Vagina (tissue), 2 donors: ENCODE data around the gene PPAT.

Experiments used
- CTCF ChIP-seq, 3 experiments: fragments of 450-650 bp in 2 of 3; fragments of 200-600 bp in 1 of 3; sonication (generic) in 1 of 3; IDR thresholded peaks; one replicate each; pipeline ENCODE4 v1.5.1; 2017 to 2019; ENCODE audit warnings: antibody characterized with exemption in 3 of 3, mild to moderate bottlenecking in 2 of 3, moderate library complexity in 2 of 3
- POLR2A ChIP-seq, 2 donors: fragments of 450-650 bp; IDR thresholded peaks; one replicate each; pipeline ENCODE4 v1.6.1; 2017; ENCODE audit warnings: antibody characterized with exemption in 2 of 2, mild to moderate bottlenecking in 2 of 2, moderate library complexity in 2 of 2
- POLR2AphosphoS5 ChIP-seq, 2 donors: sonication (generic); formaldehyde crosslinking; IDR thresholded peaks; one replicate each; pipeline ENCODE4 v1.9.0; 2017; ENCODE audit warnings: antibody characterized with exemption in 2 of 2, mild to moderate bottlenecking in 2 of 2, low read depth in 1 of 2; ENCODE audit not compliant: insufficient read depth in 1 of 2

DNA sequence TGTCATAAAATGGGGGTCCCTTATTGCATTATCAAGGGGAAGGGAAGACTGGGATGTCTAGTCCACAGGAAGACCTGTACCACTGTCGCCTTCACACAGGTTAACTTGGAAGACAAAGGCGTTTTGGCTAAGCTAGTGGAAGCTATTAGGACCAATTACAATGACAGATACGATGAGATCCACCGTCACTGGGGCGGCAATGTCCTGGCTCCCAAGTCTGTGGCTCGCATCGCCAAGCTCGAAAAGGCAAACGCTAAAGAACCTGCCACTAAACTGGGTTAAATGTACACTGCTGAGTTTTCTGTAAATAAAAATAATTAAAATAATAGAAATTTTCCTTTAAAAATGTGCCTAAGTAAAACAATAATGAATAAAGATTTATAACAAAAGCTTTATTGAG is 78.8 kb downstream of the PPAT start:
- TF ChIP-seq POLR2AphosphoS5 (IDR thresholded peaks at IDR 0.05; ENCODE audit: insufficient read depth in 1 of 2, low read depth in 1 of 2) (no peak), CTCF (IDR thresholded peaks at IDR 0.05) (no peak), POLR2A (IDR thresholded peaks at IDR 0.05) (no peak)
